ENCODE measurements around the gene RFPL2.
"Not testable (repeated sequence)": the region's sequence is repeated elsewhere in the genome, so short reads cannot be mapped to it uniquely, and the experiment has no call there.

Gene RFPL2

DNA sequence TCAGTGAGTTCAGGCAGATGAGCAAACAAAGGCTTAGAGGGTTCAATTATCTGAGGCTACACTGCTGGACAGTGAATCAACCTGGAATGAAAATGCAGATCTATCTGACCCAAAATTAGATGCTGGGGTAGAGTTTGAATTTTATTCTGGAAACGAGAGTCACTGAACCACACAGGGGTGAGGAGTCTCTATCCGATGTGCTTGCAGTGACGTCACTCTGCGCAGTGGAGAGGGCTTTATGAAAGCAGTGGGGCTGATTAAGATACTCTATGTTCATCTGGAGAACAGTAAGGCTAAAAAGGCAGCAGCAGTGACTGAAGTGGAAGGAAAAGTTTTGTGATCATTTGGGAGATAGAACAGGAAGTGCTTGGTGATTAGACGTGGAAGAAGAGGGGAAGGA lies 44.5 kb downstream of the RFPL2 start:
- not testable (repeated sequence) for FAIRE-seq

DNA sequence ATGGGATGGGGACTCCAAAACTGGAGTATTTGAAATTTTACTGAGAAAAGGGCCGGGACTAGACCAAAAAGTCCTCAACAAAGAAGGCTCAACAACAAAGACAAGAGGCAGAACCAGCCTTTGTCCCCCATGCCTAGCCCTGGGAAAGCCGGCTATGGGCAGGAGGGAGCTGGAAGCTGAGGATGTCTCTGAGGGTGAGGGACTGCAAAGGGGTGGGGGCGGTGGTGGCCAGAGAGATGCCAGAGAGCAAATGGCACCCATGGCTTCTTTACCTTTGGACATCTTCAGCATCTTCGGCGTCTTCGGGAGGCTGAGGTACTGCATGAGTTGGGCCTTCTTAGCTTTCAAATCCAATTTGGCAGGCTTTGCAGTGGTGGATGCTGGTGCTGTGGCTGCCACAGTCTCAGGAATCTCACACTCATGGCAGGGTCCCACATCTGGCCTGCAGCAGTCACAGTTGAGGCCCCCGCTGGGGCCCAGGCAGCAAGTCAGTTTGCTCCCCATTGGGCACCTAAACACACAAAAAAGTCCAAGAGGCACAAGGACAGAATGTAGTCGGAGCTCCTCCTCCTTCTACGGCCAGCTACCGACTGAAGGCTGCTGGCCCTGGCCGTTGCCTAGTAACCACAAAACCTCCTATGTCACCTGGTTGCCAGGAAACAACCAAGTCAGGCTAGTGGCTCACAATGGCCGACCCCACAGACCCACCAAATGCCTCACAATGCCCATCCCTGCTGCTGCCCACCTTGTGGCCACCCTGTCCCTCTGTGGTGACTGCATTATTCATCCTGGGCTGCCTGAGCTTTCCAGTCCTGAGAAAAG lies 46.0 kb downstream of the RFPL2 start, which contains the start of gene C22orf42:
C22orf42 (minus strand) TSS at position 592 of the 822 bp plus-strand sequence; CDS start at position 504, 88 bp downstream.
- no peak for FAIRE-seq

DNA sequence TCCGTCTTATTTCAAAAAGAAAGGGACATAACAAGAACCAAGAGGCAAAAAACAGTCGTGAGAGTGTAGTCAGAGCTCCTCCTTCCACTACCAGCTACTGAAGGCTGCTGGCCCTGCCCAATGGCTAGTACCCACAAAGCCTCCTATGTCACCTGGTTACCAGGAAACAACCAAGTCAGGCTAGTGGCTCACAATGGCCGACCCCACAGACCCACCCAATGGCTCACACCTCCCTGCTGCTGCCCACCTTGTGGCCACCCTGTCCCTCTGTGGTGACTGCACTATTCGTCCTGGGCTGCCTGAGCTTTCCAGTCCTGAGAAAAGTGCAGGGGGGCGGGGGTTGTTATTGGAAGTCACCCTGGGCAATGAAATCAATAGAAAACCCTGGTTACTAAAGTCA lies 47.2 kb downstream of the RFPL2 start:
- not testable (repeated sequence) for FAIRE-seq

DNA sequence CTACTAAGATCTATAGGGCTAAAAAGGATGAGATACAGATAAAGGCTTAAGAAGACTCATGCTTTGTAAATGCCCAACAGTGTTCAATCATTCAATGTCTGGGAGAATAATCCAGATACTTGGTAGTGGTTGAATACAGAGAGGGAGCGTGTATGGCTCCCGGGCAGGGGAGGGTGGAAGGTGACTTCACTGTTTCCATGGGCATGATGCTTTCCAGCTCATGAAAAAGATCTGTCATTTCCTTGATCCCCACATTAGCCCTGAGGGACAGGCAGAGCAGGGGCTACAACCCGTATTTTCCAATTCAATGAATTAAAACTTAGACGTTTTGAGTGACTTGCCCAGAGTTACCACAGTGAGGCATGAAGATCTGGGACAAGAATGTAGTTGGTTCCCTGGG lies 50.1 kb downstream of the RFPL2 start:
- not testable (repeated sequence) for FAIRE-seq

DNA sequence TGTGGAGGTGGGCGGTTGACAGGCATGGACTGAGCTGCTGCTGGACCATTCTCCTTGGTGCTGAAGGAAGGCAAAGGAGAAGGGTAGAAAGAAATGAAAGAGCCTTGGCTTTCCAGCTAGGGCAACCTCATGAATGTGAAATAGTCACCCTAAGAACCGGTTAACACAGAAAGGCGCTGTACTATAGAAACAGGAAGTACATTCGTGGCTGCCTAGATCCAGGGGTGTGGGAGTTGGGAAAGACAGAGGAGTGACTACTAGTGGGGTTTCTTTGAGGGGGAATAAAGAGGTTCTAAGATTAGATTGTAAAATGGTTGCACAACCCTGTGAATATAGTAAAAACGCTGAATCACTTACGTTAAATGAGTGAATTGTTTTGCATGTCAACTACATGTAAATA lies 53.2 kb downstream of the RFPL2 start:
- FAIRE-seq: not testable (repeated sequence)

DNA sequence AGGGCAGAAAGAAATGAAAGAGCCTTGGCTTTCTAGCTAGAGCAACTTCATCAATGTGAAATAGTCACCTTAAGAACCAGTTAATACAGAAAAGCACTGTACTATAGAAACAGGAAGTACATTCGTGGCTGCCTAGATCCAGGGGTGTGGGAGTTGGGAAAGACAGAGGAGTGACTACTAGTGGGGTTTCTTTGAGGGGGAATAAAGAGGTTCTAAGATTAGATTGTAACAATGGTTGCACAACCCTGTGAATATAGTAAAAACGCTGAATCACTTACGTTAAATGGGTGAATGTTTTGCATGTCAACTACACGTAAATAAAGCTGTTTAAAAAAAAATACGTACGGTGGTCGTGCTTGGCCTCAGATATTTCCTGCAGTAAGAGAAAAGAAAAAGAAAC lies 54.2 kb downstream of the RFPL2 start:
- not testable (repeated sequence) for FAIRE-seq

DNA sequence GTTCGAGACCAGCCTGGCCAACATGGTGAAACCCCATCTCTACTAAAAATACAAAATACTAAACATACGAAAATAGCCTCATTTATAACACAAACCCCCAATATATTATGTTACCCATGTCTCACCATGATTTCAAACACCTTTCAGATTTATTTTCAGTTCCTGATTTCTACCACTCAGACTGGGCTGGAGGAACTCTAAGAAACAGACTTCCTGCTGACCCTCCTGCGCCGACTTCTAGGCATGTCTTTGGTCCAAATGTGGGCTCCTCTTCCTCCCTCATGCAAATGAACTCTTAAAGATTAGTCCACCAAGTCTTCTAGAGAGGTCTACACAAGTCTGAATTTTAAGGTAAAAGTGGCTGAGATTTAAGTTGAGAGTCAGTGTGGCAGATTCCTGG lies 56.5 kb downstream of the RFPL2 start:
- FAIRE-seq: not testable (repeated sequence)

DNA sequence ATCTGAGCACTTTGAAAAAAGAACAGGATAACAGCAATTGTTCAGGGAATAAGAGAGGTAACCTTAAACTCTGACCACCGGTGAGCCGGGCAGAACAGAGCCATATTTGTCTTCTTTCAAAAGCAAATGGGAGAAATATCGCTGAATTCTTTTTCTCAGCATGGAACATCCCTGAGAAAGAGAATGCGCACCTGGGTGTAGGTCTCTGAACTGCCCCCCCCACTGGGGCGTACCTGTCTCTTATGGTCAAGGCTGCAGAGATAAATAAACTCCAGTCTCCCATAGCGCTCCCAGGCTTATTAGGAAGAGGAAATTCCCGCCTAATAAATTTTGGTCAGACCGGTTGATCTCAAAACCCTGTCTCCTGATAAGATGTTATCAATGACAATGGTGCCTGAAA lies 57.7 kb downstream of the RFPL2 start:
- FAIRE-seq: not testable (repeated sequence)

DNA sequence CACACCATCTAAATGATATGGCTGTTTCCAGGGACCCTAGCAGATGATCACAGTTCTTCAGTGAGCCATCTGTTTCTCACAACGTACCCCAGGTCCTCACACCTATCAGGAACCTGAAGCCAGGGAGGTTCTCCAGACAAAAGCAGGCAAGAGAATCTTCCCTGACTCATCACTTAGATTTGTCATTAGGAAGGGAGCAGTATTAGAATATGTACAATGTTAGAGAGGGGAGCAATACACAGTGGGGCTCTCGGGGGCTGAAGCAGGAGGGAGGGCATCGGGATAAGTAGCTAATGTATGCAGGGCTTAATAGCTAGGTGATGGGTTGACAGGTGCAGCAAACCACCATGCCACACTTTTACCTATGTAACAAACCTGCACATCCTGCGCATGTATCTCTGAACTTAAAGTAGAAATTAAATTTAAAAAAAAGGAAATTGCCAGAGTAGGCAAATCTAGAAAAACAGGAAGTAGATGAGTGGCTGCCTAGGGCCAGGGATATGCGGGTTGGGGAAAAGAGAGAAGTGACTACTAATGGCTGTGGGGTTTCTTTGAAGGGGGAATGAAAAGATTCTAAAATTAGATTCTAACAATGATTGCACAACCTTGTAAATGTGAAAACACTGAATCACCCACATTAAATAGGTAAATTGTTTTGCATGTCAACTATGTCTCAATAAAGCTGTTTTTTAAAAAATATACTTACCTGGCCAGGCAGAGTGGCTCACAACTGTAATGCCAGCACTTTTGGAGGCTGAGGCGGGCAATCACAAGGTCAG lies 60.2 kb downstream of the RFPL2 start:
- no peak for FAIRE-seq

DNA sequence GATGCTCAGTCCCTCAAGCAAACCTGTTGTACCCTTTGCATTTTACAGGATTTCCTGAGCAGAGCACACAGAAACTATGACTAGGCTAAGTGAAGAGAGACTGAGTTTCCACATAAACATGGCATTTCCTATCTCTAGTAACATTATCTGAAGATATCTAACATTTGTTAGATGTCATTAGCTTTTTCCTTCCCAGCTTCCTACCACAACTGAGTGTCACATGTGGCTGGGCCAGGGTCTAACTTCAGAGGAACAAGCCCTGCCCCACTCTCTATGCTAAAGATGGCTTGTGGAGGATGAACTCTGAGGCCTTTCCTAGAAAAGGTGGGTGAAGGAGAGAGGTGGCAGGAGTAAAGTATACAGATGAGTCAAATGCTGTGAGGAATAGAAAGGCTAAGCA lies 62.3 kb downstream of the RFPL2 start:
- no peak for FAIRE-seq

DNA sequence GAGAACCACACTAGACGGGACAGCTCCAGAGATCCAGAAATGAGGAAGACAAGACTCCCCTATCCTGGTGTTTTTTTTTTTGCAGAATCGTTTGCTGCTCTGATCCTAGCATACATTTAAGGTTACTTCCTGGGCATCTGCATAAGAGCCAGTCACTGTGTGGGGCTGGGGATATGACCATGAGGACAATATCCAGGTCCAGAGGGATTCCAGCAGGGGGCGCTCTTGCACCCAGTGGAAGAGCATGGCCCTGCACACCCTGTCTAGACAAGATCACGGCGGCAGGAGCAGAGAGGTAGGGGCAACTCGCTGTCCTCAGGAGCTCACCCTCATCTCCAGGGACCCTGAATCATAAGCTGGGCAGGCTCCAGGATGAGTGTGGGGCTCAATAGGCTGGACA lies 64.2 kb downstream of the RFPL2 start:
- FAIRE-seq: not testable (repeated sequence)
